Stimulated activated CD4-positive, alpha-beta T cell treated with anti-CD3 and anti-CD28 coated beads, Interleukin-4, amount 100 ng/mL, for 1 hour (primary cell): Measurements from ENCODE around the gene ERC2.
"Not testable (repeated sequence)": the region's sequence is repeated elsewhere in the genome, so short reads cannot be mapped to it uniquely, and the experiment has no call there.

Source experiments
- DNase-seq: peaks from one replicate; pipeline ENCODE4 v3.0.0-alpha.2; 2020

The ERC2 gene

GRCh38 chr3:56113908-56114307 lies 354.4 kb downstream of the ERC2 start:
- no peak for DNase-seq

DNA sequence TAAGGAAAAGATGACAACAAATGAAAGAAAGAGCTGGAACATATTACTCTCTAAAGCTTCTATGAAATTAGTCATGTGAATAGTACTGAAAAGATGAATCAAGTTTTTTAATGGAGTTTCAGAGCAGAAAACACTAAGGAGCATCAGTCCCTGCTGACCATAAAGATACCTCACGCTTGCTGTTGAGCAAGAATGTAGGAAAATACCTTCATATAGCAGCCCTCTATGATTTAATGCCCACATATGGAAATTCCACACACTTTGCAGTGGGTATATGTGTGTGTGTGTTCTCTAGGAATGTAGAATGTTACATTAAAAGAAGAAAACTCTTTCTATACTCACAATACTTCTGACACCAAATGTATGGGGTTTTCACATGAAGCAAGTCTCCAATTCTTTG lies 355.0 kb downstream of the ERC2 start:
- no peak for DNase-seq

DNA sequence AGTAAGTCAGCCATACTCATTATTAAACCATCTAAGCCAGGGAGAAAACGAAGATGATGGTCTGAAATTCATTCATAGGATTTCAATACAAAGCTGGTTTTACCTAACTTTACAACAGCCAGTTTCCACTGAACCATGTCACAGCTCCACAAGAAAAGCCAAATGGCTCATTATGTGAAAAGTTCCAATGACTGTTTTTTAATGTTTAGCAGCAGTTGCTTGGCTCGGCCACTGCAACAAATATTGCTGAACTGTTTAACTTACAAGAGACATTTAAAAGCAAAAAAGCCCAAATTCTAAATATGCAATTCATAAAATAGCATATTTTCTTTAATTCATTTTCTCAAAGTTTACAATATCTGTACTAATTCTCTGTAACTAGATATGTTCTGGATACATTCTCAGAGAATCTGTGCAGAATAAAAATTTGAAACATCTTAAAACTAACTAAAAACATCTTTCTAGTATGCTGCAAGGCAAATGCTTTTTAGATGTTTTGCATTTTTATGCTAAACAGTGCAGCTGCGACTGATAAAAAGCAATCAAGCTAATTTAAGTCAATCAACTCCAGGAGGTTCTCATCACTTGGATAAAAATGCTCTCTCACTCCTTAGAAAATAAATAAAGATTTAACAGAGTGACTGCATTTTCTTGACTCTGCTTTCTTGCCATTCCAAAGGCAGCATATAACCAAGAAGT lies 356.5 kb downstream of the ERC2 start:
- no peak for DNase-seq

GRCh38 chr3:56110886-56111285 lies 357.4 kb downstream of the ERC2 start:
- DNase-seq: no peak

GRCh38 chr3:56107157-56107556 lies 361.1 kb downstream of the ERC2 start:
- DNase-seq: no peak

- no peak for DNase-seq
Observed at GRCh38 chr3:56102032-56102431, 366.2 kb downstream of the ERC2 start.

GRCh38 chr3:56101576-56101975 lies 366.7 kb downstream of the ERC2 start:
- no peak for DNase-seq

- DNase-seq: no peak
Observed at GRCh38 chr3:56096999-56097398, 371.3 kb downstream of the ERC2 start.

GRCh38 chr3:56094170-56094569 lies 374.1 kb downstream of the ERC2 start:
- DNase-seq: no peak

DNA sequence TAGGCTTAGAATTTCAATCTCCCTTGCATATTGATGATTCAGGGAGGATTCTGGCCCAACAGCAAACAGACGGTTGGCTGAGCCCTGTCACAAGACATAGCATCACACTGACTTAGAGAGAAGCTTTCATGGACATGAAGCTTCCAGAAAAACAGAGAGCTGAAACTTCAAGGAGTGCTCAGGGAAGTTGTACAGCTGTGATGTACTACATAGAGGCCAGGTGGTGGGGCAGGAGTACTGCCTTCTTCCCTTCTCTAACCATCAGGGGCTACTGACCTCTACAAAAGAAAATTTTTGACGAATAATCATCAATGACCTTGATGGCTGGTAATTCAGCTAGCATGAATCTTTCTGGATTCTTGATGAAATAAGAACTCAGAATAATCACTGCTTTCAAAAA lies 378.5 kb downstream of the ERC2 start:
- DNase-seq: no peak

- no peak for DNase-seq
Observed at GRCh38 chr3:56087451-56088053, 380.7 kb downstream of the ERC2 start.

DNA sequence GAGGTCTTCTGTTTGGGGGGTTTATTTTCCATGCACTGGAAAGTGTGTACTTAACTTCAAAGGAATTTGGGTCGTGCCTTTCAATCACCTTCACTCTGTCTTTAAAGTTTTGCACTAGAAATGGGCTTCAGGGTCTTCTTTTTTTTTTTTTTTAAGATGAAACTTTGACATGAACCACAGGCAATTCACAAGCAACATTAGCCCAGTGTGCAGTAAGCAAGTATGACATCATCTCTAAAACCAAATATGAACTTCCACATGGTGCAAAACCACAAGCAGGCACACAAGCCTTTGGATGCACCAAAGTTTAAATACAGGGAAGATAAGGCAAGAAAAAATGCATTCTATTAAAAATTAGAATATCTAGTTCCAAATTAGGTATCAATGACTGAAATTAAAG lies 381.9 kb downstream of the ERC2 start:
- DNase-seq: no peak

- DNase-seq: no peak
Observed at GRCh38 chr3:56081246-56081645, 387.0 kb downstream of the ERC2 start.

- no peak for DNase-seq
Observed at GRCh38 chr3:56076746-56077145, 391.5 kb downstream of the ERC2 start.

DNA sequence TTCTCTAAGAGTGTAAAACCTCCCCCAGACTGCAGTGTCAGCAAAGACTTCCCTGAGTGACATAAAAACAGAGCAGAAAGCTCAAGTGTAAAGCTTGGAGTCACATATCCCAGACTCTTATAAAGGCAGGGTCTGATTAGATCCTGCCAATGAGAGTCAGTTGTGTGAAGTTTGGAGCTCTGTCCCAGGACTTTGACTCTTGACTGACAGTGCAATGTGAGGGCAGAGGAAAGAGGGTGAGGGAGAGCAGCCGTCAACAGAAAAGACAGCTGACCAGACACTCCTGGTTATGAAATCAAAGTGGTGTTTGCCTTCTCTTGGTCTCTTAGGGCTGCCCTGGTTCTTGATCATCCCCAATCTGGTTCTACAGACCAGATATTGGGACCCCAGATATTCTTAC lies 393.2 kb downstream of the ERC2 start:
- DNase-seq: no peak

DNA sequence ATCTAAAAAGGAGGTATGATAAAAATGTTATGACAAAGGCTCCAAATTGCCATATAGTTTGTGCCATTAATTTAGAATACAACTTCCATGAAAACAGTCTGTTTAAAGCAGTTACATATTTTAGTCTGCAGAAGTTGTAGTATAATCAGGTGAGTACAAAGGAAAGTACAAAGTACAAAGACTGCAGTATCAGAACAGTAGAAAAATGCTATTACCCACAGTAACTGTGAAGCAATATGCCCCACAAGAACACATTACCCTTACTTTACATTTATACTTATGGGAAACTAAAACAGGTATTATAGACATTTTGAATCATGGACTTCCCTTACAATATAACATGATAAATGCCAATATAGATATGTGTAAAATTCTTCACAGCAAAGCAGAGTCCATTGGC lies 398.5 kb downstream of the ERC2 start:
- no peak for DNase-seq

DNA sequence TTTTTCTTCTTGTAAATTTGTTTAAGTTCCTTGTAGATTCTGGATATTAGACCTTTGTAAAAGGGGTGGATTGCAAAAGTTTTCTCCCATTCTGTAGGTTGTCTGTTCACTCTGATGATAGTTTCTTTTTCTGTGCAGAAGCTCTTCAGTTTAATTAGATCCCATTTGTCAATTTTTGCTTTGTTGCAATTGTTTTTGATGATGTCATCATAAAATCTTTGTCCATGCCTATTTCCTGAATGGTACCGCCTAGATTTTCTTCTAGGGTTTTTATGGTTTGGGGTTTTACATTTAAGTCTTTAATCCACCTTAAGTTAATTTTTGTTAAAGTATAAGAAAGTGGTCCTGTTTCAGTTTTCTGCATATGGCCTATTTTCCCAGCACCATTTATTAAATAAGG lies 401.9 kb downstream of the ERC2 start:
- DNase-seq: not testable (repeated sequence)

DNA sequence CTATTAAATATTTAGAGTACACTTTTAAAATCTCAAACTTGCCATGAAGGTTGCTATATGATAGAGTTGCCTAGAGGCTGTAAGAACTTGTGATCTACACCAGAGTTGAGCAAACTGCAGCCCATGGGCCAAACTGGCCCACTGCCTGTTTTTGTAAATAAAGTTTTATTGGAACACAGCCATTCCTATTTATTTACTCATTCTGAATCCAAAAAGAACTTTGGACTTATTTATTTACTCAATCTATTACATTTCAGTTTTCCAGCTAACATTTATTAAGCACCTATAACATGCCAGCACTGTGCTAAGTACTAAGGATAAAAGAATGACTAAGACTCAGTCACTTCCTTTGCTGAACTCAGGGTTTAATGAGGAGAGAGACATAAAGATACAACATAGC lies 403.6 kb downstream of the ERC2 start:
- DNase-seq: no peak

GRCh38 chr3:56061279-56061626 lies 407.0 kb downstream of the ERC2 start:
- DNase-seq: no peak

- no peak for DNase-seq
Observed at GRCh38 chr3:56060521-56061278, 407.6 kb downstream of the ERC2 start.

DNA sequence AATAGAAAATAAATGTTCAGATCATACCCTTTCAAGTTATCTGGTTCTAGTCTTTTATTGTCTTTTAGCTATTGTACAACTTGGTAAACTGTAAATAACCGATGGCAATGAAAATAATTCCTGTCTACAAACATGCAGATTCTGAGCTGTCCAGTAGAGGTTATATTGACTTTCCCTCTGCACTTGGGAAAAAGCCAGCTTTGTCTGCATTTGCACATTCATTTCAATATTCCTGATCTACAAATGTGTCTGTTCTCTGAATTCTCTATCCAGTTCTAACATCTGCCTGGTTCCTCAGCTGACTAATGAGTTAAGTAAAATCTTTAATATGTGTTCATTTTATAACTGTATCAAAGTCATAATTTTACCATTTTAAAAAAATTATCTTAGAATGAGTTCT lies 408.5 kb downstream of the ERC2 start:
- DNase-seq: no peak

DNA sequence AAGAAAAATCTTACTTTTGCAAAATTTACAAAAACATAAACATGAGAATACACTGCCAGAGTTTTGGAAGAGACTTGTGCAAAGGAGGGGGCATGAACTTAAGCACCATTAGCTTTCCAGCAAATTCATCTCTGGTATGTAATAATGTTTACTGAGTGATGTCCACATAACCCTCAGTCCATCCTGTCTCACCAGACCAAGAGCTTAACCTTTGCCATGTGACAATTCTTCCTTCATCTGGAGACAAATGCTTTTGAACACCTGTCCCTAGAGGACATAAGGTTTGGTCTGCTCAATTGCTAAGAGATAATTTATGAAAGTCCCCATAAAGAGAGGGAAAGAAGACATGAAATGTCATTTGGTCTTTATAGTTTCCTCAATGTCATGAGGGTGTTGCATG lies 412.3 kb downstream of the ERC2 start:
- DNase-seq: no peak

GRCh38 chr3:56055546-56055945 lies 412.7 kb downstream of the ERC2 start:
- DNase-seq: no peak

GRCh38 chr3:56054844-56055243 lies 413.4 kb downstream of the ERC2 start:
- no peak for DNase-seq
